ENCODE results near the gene ENTPD2. TPM values are rescaled to one million over a fixed set of nuclear protein-coding genes. Genes with fewer than 3 reads are reported as not detected.

ENTPD2 gene
- total and polyA plus RNA-seq, 9 of the 15 experiments (the other 6 are each of a cell fraction or from before 2014, with no cell fraction given), result 0.04 to 0.60 (median 0.14) TPM; not detected in 4

DNA sequence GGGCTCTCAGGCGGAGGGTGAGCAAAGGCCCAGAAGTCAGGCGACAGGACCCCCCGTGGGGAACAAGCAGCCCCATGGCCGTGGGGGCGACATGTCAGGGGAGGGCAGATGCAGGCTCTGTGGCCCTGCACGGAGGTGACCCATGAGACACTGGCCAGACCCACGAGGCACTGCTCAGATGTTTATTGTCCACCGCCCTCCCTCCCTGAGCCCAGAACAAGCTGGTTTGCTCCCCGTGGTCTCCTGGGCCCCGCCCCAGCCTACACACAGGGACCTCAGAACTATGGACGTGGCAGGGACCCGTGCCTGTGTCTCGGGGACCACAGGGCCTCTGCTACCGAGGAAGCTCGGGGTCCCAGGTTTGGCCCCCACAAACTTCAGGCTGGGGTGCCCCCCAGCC lies 23.9 kb downstream of the ENTPD2 start:
- ATAC-seq, result no peak
- intact Hi-C loops (cut with micrococcal nuclease), result no loop called here
- H3K9me3 ChIP-seq (replicated peaks; ENCODE audit: control insufficient read depth, insufficient read depth, low read depth, low read length), result no peaks in the 10 kb centered on the region
- ChIA-PET CTCF (ENCODE audit: low intra/inter-chr PET ratio) (interaction anchor here (0.6 to 3.0 kb wide), 6 partner anchors 14 to 246 kb away, joined by 3 to 17 read pairs (median 4); partner anchors contain the start of genes NPDC1 and TMEM141), POLR2A (interaction anchor here (0.6 to 0.7 kb wide), 3 partner anchors 82 to 154 kb away, joined by 3 to 4 read pairs (median 3); no protein-coding TSS in a partner anchor)
- TF ChIP-seq, protein P1, sequence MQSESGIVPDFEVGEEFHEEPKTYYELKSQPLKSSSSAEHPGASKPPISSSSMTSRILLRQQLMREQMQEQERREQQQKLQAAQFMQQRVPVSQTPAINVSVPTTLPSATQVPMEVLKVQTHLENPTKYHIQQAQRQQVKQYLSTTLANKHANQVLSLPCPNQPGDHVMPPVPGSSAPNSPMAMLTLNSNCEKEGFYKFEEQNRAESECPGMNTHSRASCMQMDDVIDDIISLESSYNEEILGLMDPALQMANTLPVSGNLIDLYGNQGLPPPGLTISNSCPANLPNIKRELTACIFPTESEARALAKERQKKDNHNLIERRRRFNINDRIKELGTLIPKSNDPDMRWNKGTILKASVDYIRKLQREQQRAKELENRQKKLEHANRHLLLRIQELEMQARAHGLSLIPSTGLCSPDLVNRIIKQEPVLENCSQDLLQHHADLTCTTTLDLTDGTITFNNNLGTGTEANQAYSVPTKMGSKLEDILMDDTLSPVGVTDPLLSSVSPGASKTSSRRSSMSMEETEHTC (IDR thresholded peaks at IDR 0.05), result no peak
- TF ChIP-seq HDAC3 (IDR thresholded peaks at IDR 0.05; ENCODE audit: borderline replicate concordance, partially characterized antibody), result no peak
- TF ChIP-seq, protein P2, sequence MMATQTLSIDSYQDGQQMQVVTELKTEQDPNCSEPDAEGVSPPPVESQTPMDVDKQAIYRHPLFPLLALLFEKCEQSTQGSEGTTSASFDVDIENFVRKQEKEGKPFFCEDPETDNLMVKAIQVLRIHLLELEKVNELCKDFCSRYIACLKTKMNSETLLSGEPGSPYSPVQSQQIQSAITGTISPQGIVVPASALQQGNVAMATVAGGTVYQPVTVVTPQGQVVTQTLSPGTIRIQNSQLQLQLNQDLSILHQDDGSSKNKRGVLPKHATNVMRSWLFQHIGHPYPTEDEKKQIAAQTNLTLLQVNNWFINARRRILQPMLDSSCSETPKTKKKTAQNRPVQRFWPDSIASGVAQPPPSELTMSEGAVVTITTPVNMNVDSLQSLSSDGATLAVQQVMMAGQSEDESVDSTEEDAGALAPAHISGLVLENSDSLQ (IDR thresholded peaks at IDR 0.05), result no peak
- no peak for TF ChIP-seq BRCA1 (IDR thresholded peaks at IDR 0.05)
- TF ChIP-seq BRCA1 (CRISPR knock-in tag; IDR thresholded peaks at IDR 0.05), result no peak
- TF ChIP-seq SUPT5H (IDR thresholded peaks at IDR 0.05), result no peak
- TF ChIP-seq YY1 (IDR thresholded peaks at IDR 0.05; ENCODE audit: borderline replicate concordance in 1 of 3, control insufficient read depth in 1 of 3, extremely low read depth in 1 of 3, insufficient read depth in 3 of 3, insufficient read length in 1 of 3, insufficient replicate concordance in 2 of 3, low read depth in 1 of 3, low read length in 2 of 3), result no peak
- TF ChIP-seq PTRF (tag; IDR thresholded peaks at IDR 0.05), result no peak
- no peak for TF ChIP-seq RAD21 (CRISPR knock-in tag; conservative IDR thresholded peaks at IDR 0.05 in 1 of 2, IDR thresholded peaks at IDR 0.05 in 1 of 2)
- no peak for TF ChIP-seq ELF2 (CRISPR knock-in tag; IDR thresholded peaks at IDR 0.05)
- TF ChIP-seq, protein P3, sequence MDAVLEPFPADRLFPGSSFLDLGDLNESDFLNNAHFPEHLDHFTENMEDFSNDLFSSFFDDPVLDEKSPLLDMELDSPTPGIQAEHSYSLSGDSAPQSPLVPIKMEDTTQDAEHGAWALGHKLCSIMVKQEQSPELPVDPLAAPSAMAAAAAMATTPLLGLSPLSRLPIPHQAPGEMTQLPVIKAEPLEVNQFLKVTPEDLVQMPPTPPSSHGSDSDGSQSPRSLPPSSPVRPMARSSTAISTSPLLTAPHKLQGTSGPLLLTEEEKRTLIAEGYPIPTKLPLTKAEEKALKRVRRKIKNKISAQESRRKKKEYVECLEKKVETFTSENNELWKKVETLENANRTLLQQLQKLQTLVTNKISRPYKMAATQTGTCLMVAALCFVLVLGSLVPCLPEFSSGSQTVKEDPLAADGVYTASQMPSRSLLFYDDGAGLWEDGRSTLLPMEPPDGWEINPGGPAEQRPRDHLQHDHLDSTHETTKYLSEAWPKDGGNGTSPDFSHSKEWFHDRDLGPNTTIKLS (IDR thresholded peaks at IDR 0.05; ENCODE audit: borderline replicate concordance, low read depth), result no peak
- TF ChIP-seq, protein P4, sequence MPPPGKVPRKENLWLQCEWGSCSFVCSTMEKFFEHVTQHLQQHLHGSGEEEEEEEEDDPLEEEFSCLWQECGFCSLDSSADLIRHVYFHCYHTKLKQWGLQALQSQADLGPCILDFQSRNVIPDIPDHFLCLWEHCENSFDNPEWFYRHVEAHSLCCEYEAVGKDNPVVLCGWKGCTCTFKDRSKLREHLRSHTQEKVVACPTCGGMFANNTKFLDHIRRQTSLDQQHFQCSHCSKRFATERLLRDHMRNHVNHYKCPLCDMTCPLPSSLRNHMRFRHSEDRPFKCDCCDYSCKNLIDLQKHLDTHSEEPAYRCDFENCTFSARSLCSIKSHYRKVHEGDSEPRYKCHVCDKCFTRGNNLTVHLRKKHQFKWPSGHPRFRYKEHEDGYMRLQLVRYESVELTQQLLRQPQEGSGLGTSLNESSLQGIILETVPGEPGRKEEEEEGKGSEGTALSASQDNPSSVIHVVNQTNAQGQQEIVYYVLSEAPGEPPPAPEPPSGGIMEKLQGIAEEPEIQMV (tag; conservative IDR thresholded peaks at IDR 0.05; ENCODE audit: low read depth), result no peak
- no peak for TF ChIP-seq MTA2 (IDR thresholded peaks at IDR 0.05; ENCODE audit: low read depth)
- TF ChIP-seq FOXA1 (IDR thresholded peaks at IDR 0.05; ENCODE audit: borderline replicate concordance), result no peak
- H3K36me3 ChIP-seq (ENCODE audit: control insufficient read depth, insufficient read depth, low read length), result no peaks in the 10 kb centered on the region
- in situ Hi-C loops (cut with MboI), result no loop called here
- no peak overlapping the region for H2AFZ ChIP-seq (ENCODE audit: low read depth, low read length)
- peaks cover 9 to 85% of the 10 kb centered on the region in 2 experiments; a peak in 4 of 5 replicates for H3K4me1 ChIP-seq (replicated peaks in 1 of 2; ENCODE audit: control insufficient read depth in 2 of 2, insufficient read depth in 2 of 2, low read length in 2 of 2)
- H3K79me2 ChIP-seq (ENCODE audit: control insufficient read depth, insufficient read depth, low read length), result peaks cover 3% of the 10 kb centered on the region; the same call in 1 of the 3 replicates
- DNase-seq (ENCODE audit: extremely low read depth in 1 of 4, low spot score in 3 of 4), result no peak
- WGBS (ENCODE audit: insufficient coverage, low coverage, missing lambda C conversion rate), result 26% methylated on average over 12 of the region's 15 CpGs
- no peak overlapping the region for H3K27ac ChIP-seq (ENCODE audit: extremely low read depth, low read depth, low read length)
- no peak overlapping the region for H3K4me2 ChIP-seq (ENCODE audit: insufficient read depth, low read length)
- H4K20me1 ChIP-seq (replicated peaks; ENCODE audit: control insufficient read depth, insufficient read depth, low read length), result no peaks in the 10 kb centered on the region
- FAIRE-seq, result no peak
- no peak overlapping the region for H3K4me3 ChIP-seq
- no peak overlapping the region for H3K9ac ChIP-seq (ENCODE audit: insufficient read depth in 1 of 2, low read depth in 2 of 2, low read length in 2 of 2)
- H3K27me3 ChIP-seq (ENCODE audit: control insufficient read depth in 2 of 2, insufficient read depth in 2 of 2, low read length in 2 of 2), result no peaks in the 10 kb centered on the region
- H3K9me1 ChIP-seq (ENCODE audit: control insufficient read depth, insufficient read depth, low read length), result no peaks in the 10 kb centered on the region
- no TSS peak for BruUV-seq (replicated peaks)

Data from K562 (cell line).